Activated CD4-positive, alpha-beta T cell treated with anti-CD3 and anti-CD28 coated beads for 48 hours (primary cell): Measurements from ENCODE around the gene ZNF681.
"Not testable (repeated sequence)": the region's sequence is repeated elsewhere in the genome, so short reads cannot be mapped to it uniquely, and the experiment has no call there.

Experiments
- DNase-seq: peaks from one replicate; pipeline ENCODE4 v3.0.0-alpha.2; 2020

The ZNF681 gene

GRCh38 chr19:23758187-23759074 is at the start of gene ZNF681:
Gene ZNF681 (minus strand): TSS chr19:23758891. CDS start chr19:23758749, 142 bp downstream.
- DNase-seq: peak; percentile 91

GRCh38 chr19:23804676-23805075 is 46.0 kb upstream of the ZNF681 start:
- DNase-seq: no peak

- no peak for DNase-seq
Measured at GRCh38 chr19:23802290-23802689, 43.6 kb upstream of the ZNF681 start.

GRCh38 chr19:23801803-23802202 is 43.1 kb upstream of the ZNF681 start:
- DNase-seq: no peak

- DNase-seq: no peak
Measured at GRCh38 chr19:23800868-23801267, 42.2 kb upstream of the ZNF681 start.

GRCh38 chr19:23800271-23800670 is 41.6 kb upstream of the ZNF681 start:
- DNase-seq: no peak

GRCh38 chr19:23799321-23799720 is 40.6 kb upstream of the ZNF681 start:
- DNase-seq: peak; percentile 13

- no peak for DNase-seq
Measured at GRCh38 chr19:23795462-23795861, 36.8 kb upstream of the ZNF681 start.

GRCh38 chr19:23792784-23793183 is 34.1 kb upstream of the ZNF681 start:
- DNase-seq: no peak

- DNase-seq: no peak
Measured at GRCh38 chr19:23790641-23791488, 32.2 kb upstream of the ZNF681 start.

GRCh38 chr19:23789246-23789645 is 30.6 kb upstream of the ZNF681 start:
- no peak for DNase-seq

GRCh38 chr19:23788411-23788810 is 29.7 kb upstream of the ZNF681 start:
- no peak for DNase-seq

- DNase-seq: no peak
Measured at GRCh38 chr19:23787106-23787505, 28.4 kb upstream of the ZNF681 start.

GRCh38 chr19:23785982-23786381 is 27.3 kb upstream of the ZNF681 start:
- no peak for DNase-seq

GRCh38 chr19:23784274-23784673 is 25.6 kb upstream of the ZNF681 start:
- no peak for DNase-seq

GRCh38 chr19:23783636-23784035 is 24.9 kb upstream of the ZNF681 start:
- no peak for DNase-seq

- DNase-seq: no peak
Measured at GRCh38 chr19:23779645-23780044, 21.0 kb upstream of the ZNF681 start.

- no peak for DNase-seq
Measured at GRCh38 chr19:23778566-23778965, 19.9 kb upstream of the ZNF681 start.

- DNase-seq: not testable (repeated sequence)
Measured at GRCh38 chr19:23778036-23778435, 19.3 kb upstream of the ZNF681 start.

GRCh38 chr19:23777216-23777615 is 18.5 kb upstream of the ZNF681 start:
- no peak for DNase-seq

GRCh38 chr19:23776507-23777205 is 18.0 kb upstream of the ZNF681 start:
- DNase-seq: no peak

- no peak for DNase-seq
Measured at GRCh38 chr19:23774524-23774971, 15.9 kb upstream of the ZNF681 start.

- no peak for DNase-seq
Measured at GRCh38 chr19:23774106-23774505, 15.4 kb upstream of the ZNF681 start.
